Mucosa of stomach (tissue), 1 donor: ENCODE measurements around the gene LRRC40.

Source experiments
- H3K27me3 ChIP-seq: one replicate; pipeline ENCODE4 v1.7.0; 2013; ENCODE audit warnings: mild to moderate bottlenecking, low read length; ENCODE audit not compliant: control insufficient read depth, insufficient read depth
- H3K36me3 ChIP-seq: one replicate; pipeline ENCODE4 v1.7.0; 2013; ENCODE audit warnings: low read length; ENCODE audit not compliant: control insufficient read depth, insufficient read depth
- H3K4me1 ChIP-seq: one replicate; pipeline ENCODE4 v1.7.0; 2013; ENCODE audit warnings: mild to moderate bottlenecking, low read length; ENCODE audit not compliant: control insufficient read depth, insufficient read depth
- H3K4me3 ChIP-seq: one replicate; pipeline ENCODE4 v1.7.0; 2013; ENCODE audit warnings: low read length
- H3K9ac ChIP-seq: one replicate; pipeline ENCODE4 v1.7.0; 2013; ENCODE audit warnings: mild to moderate bottlenecking, low read length, moderate library complexity
- H3K9me3 ChIP-seq: one replicate; pipeline ENCODE4 v1.7.0; 2013; ENCODE audit warnings: mild to moderate bottlenecking, low read length, moderate library complexity; ENCODE audit not compliant: control insufficient read depth
- donor health status: Pancreatic carcinoma.

LRRC40 gene

GRCh38 chr1:70101774-70102173 is 103.6 kb downstream of the LRRC40 start:
- H3K9ac ChIP-seq: no peak overlapping the region
- H3K4me1 ChIP-seq: no peaks in the 10 kb centered on the region
- no peaks in the 10 kb centered on the region for H3K27me3 ChIP-seq
- H3K4me3 ChIP-seq: no peak overlapping the region
- no peaks in the 10 kb centered on the region for H3K36me3 ChIP-seq
- no peaks in the 10 kb centered on the region for H3K9me3 ChIP-seq

GRCh38 chr1:70101231-70101630 is 104.1 kb downstream of the LRRC40 start:
- no peak overlapping the region for H3K9ac ChIP-seq
- no peaks in the 10 kb centered on the region for H3K4me1 ChIP-seq
- no peaks in the 10 kb centered on the region for H3K36me3 ChIP-seq
- H3K9me3 ChIP-seq: no peaks in the 10 kb centered on the region
- H3K27me3 ChIP-seq: no peaks in the 10 kb centered on the region
- no peak overlapping the region for H3K4me3 ChIP-seq
